Right atrium auricular region (tissue), 2 donors: ENCODE results near the gene HOXD9. TPM values are rescaled to one million over a fixed set of nuclear protein-coding genes. Genes with fewer than 3 reads are reported as not detected.

Source experiments
- DNase-seq: peaks from one replicate; pipeline ENCODE4 v3.0.0-alpha.2; 2019; ENCODE audit warnings: low spot score
- H3K27ac ChIP-seq, 2 donors: fragments of 200-600 bp; sonication (generic); 1 replicate in 1 of 2; 2 replicates in 1 of 2; pipeline ENCODE4 v1.5.1; 2016 to 2019
- H3K27me3 ChIP-seq, 2 donors: fragments of 200-600 bp; sonication (generic); one replicate each; pipeline versions ENCODE4 v1.5.1 to v1.6.0; 2017 to 2019
- H3K36me3 ChIP-seq: fragments of 200-600 bp; sonication (generic); one replicate; pipeline ENCODE4 v1.5.1; 2016
- H3K4me1 ChIP-seq, 2 donors: fragments of 200-600 bp; sonication (generic); one replicate each; pipeline versions ENCODE4 v1.5.1 to v1.6.0; 2017 to 2019
- H3K4me3 ChIP-seq, 2 donors: fragments of 200-600 bp; sonication (generic); 1 replicate in 1 of 2; 2 replicates in 1 of 2; pipeline ENCODE4 v1.5.1; 2017 to 2019; ENCODE audit warnings: mild to moderate bottlenecking in 1 of 2, moderate library complexity in 1 of 2
- H3K9me3 ChIP-seq, 2 donors: fragments of 200-600 bp; sonication (generic); one replicate each; pipeline ENCODE4 v1.5.1; 2019
- microRNA counts, 2 donors: library from miRNA; unstranded; fragments of <30 nt; microRNA quantifications; one replicate each; lab custom pipeline; 2016 to 2017
- microRNA-seq, 2 donors: library from miRNA; unstranded; fragments of <30 nt; microRNA quantifications; one replicate each; pipeline ENCODE4, GENCODE V29; 2016 to 2017; ENCODE audit warnings: borderline number of aligned reads in 2 of 2, borderline replicate concordance in 1 of 2
- total RNA-seq, 2 donors: library from RNA; depleted of rRNA; stranded (reverse); fragments of >200 nt; gene quantifications; one replicate each; pipeline ENCODE4 v1.1.0, GENCODE V29; 2016
- TF ChIP-seq, protein P1 (sequence below), 2 donors: fragments of 200-600 bp; sonication (generic); IDR thresholded peaks; one replicate each; pipeline ENCODE4 v1.5.1; 2019; ENCODE audit warnings: antibody characterized with exemption in 2 of 2

The HOXD9 gene
- total RNA-seq, 2 donors from 2014 or later: 0.44 TPM; not detected in 1

DNA sequence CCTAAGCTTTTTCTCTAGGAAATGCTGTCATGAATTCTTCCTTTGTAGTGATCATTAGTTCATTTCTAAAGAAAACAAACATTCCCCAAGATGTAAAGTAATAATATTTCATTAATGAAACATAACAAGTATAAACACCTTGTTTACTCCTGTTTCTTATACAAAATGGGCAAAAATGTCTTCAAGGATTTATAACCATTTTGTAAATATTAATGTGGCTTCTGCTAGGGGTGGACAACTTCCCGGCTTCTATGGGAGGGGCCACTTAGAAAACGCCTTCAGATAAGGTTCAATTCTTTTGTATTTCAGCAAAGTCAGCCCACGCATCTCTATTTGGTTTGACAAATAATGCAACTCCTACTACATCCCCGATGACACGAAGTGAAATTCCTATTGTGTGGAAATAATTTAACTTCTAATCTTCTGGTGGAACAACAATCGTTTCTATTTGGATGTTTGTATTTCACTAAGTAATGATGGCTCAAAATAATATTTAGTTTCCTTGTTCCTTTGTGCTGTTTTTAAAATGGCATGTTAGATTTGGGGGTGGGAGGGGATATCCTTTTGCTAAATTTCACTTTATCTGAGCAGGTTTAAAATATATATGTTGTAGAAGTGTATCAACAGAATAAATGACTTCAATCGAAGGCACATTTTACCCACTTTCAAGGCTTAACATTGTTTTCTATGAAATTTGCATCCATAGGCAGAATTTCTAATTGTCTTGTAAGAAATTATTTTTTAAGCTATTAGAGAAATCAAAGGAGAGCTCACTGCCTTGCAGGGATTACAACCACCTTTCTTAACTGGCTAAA, 51.3 kb downstream of the HOXD9 start:
- H3K4me1 ChIP-seq: peaks cover 0 to 25% of the 10 kb centered on the region in 2 donors
- H3K36me3 ChIP-seq: no peaks in the 10 kb centered on the region
- TF ChIP-seq, protein P1, sequence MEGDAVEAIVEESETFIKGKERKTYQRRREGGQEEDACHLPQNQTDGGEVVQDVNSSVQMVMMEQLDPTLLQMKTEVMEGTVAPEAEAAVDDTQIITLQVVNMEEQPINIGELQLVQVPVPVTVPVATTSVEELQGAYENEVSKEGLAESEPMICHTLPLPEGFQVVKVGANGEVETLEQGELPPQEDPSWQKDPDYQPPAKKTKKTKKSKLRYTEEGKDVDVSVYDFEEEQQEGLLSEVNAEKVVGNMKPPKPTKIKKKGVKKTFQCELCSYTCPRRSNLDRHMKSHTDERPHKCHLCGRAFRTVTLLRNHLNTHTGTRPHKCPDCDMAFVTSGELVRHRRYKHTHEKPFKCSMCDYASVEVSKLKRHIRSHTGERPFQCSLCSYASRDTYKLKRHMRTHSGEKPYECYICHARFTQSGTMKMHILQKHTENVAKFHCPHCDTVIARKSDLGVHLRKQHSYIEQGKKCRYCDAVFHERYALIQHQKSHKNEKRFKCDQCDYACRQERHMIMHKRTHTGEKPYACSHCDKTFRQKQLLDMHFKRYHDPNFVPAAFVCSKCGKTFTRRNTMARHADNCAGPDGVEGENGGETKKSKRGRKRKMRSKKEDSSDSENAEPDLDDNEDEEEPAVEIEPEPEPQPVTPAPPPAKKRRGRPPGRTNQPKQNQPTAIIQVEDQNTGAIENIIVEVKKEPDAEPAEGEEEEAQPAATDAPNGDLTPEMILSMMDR (IDR thresholded peaks at IDR 0.05): no peak
- no peaks in the 10 kb centered on the region for H3K9me3 ChIP-seq
- no peak for DNase-seq
- H3K4me3 ChIP-seq: no peak overlapping the region
- no peak overlapping the region for H3K27ac ChIP-seq
- peaks cover 45 to 50% of the 10 kb centered on the region in 2 donors for H3K27me3 ChIP-seq

DNA sequence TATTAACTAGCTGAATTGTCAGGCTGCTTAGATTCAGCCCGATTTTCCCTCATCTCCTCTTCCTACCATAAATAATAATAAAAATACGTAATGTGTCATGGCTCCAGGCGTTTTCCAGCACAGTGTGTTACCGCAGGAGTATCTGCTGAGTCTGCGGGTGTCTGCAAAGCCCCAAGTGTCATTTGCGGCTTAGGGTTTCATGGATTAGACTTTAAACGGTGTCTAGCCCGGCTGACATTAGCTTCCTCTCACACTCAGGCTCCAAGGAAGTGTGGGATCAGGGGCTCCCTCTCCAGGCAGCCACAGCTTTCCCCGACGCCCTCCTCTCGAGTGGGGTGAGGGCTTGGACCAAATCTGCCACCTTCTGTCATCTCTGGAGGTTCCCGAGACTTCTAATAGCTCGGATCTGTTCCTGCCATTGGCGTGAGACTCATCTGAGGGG, 51.9 kb downstream of the HOXD9 start:
- no peak for DNase-seq
- no peak overlapping the region for H3K4me3 ChIP-seq
- H3K36me3 ChIP-seq: no peaks in the 10 kb centered on the region
- H3K9me3 ChIP-seq: no peaks in the 10 kb centered on the region
- TF ChIP-seq, protein P1 (IDR thresholded peaks at IDR 0.05): no peak
- no peak overlapping the region for H3K27ac ChIP-seq
- peaks cover 51% of the 10 kb centered on the region in 2 donors for H3K27me3 ChIP-seq
- H3K4me1 ChIP-seq: peaks cover 0 to 25% of the 10 kb centered on the region in 2 donors

MicroRNAs encoded within 50 kb of the gene (microRNA counts, 767-probe panel; counts per million panel counts)
- microRNA hsa-miR-10b-5p (lab: Ali Mortazavi, UCI): 2,875 to 5,941 counts per million in 2 donors

Small RNAs within 50 kb of the gene (microRNA-seq; reads per million reads assigned to microRNA genes)
- 3,310 to 7,858 reads per million in 2 donors for gene MIR10B

Other genes starting within 250 kb of the HOXD9 start
- 10 to 100 TPM; 12.8 to 14.8 TPM for gene LNPK, start 120.5 kb upstream of the HOXD9 start, total RNA-seq
- not detected for gene EVX2, start 38.8 kb upstream of the HOXD9 start, total RNA-seq
- not detected for gene HOXD13, start 30.0 kb upstream of the HOXD9 start, total RNA-seq
- not detected for gene HOXD12, start 22.9 kb upstream of the HOXD9 start, total RNA-seq
- gene HOXD11, start 15.4 kb upstream of the HOXD9 start, total RNA-seq: not detected
- not detected for gene HOXD10, start 5.9 kb upstream of the HOXD9 start, total RNA-seq
- 1 to 10 TPM in 1 of 2 donors, under 1 TPM in 1; 0.55 to 1.1 TPM for gene HOXD8, start 7.0 kb downstream of the HOXD9 start, total RNA-seq
- under 1 TPM in 1 of 2 donors, not detected in 1; 0.52 TPM for gene HOXD4, start 28.8 kb downstream of the HOXD9 start, total RNA-seq
- not detected for gene HOXD3, start 34.6 kb downstream of the HOXD9 start, total RNA-seq
- not detected for gene HOXD1, start 65.9 kb downstream of the HOXD9 start, total RNA-seq
- 10 to 100 TPM; 36.7 to 73.5 TPM for gene MTX2, start 146.7 kb downstream of the HOXD9 start, total RNA-seq